Stimulated activated naive CD8-positive, alpha-beta T cell treated with anti-CD3 and anti-CD28 coated beads, Interleukin-15, Interleukin-2, amounts not matched to agents 100 ng/mL and 50 ng/mL, for 24 hours (primary cell): ENCODE measurements around the gene WRAP73.

Experiments used
- H3K27ac Mint-ChIP-seq: one replicate; pipeline ENCODE4 v1.8.0; 2021; ENCODE audit warnings: mild to moderate bottlenecking, mixed read lengths
- H3K27me3 Mint-ChIP-seq: one replicate; pipeline ENCODE4 v1.8.0; 2021; ENCODE audit warnings: mixed read lengths
- H3K36me3 Mint-ChIP-seq: one replicate; pipeline ENCODE4 v1.8.0; 2021; ENCODE audit warnings: low read depth, mixed read lengths
- H3K4me1 Mint-ChIP-seq: one replicate; pipeline ENCODE4 v1.8.0; 2021; ENCODE audit warnings: low read depth, mixed read lengths
- H3K4me3 Mint-ChIP-seq: one replicate; pipeline ENCODE4 v1.8.0; 2021; ENCODE audit warnings: mild to moderate bottlenecking, mixed read lengths
- H3K9me3 Mint-ChIP-seq: one replicate; pipeline ENCODE4 v1.8.0; 2021; ENCODE audit warnings: mixed read lengths

Gene WRAP73

DNA sequence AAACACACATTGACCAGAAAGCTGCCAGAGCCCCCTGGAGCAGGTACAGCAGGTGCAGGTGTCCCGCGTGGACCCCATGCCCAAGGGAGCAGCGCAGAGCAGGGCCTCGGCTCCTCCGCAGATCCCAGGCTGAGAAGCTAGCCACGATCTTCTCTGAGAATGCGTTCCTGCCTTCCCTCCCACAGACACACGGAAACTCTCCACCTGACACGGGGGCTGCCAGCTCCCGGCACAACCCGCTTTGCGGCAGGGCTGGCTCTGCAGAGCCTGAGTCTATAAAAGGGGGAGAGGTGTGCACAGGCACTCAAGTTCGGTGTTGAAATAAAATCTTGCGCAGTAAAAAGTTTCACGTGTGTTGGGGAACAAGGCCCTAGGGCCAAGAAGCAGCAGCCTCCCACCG is 48.2 kb downstream of the WRAP73 start:
- no peak overlapping the region for H3K4me3 Mint-ChIP-seq
- no peaks in the 10 kb centered on the region for H3K9me3 Mint-ChIP-seq
- H3K4me1 Mint-ChIP-seq, result peaks cover 15% of the 10 kb centered on the region
- H3K36me3 Mint-ChIP-seq, result no peaks in the 10 kb centered on the region
- H3K27ac Mint-ChIP-seq, result no peak overlapping the region
- no peaks in the 10 kb centered on the region for H3K27me3 Mint-ChIP-seq

DNA sequence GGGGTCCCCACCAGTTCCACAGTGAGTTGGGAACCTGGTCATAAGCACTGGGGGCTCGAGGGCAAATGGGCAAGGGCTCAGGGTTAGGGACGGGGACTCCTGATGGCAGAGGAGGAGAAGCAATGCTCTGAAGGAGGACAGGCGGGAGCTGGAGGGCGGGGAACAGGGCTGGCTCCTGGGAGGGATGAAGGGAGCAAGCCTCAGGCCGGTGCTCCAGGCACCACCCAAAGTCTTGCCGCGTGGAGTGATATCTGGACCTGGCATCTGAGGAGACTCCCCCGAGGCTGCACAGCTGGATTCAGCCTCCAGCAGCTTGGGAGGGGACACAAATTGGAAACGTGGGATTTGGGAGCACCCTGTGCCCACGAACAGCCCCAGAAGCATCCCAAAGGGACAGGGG is 49.5 kb downstream of the WRAP73 start:
- H3K36me3 Mint-ChIP-seq, result no peaks in the 10 kb centered on the region
- H3K27me3 Mint-ChIP-seq, result no peaks in the 10 kb centered on the region
- H3K4me1 Mint-ChIP-seq, result peaks cover 15% of the 10 kb centered on the region
- H3K9me3 Mint-ChIP-seq, result no peaks in the 10 kb centered on the region
- no peak overlapping the region for H3K4me3 Mint-ChIP-seq
- no peak overlapping the region for H3K27ac Mint-ChIP-seq

DNA sequence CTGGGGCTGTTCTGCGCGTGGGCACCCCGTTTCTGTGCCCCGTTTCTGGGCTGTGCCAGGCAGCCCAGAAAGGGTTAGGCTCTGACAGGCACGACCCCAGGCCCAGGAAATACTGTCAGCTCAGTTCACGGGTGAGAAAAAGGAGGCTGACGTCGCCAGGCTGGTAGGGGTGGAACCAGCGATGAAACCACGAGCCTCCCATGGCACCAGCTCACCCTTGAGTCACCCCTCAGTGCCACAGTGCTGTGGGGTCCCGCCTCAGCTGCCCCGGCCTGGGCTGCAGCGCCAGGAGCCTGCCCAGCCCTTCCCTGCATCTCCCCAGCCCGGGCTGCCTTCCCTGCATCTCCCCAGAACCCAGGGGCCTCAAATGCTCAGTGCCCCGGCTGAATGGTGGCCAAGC is 50.1 kb downstream of the WRAP73 start:
- Mint-ChIP-seq H3K36me3 (no peaks in the 10 kb centered on the region), H3K27ac (no peak overlapping the region), H3K4me3 (no peak overlapping the region), H3K9me3 (no peaks in the 10 kb centered on the region), H3K27me3 (no peaks in the 10 kb centered on the region), H3K4me1 (peaks cover 15% of the 10 kb centered on the region)

DNA sequence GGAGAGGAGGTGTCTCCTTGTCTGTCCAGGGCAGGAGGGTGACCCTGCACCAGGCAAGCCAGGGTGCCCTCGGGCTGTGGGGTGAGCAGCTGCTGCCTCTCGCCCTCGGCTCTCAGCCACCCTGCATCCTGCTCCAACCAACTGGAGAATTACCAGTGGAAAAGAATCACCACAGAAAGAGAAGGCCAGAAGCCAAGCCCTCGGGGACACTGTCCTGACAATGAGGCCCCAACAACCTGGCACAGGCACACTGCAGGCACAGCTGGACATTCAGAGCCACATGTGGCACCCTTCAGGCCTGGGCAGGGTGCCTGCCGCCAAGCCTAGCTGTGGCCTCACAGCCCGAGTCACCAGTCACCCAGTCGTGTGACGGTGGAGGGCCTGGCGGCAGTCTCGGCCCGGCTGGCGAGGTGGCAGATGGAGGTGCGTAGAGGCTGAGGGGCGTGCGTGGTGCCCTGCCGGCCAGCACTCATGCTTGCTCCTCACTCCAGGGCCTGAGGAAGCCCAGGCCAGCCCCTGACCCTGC is 50.6 kb downstream of the WRAP73 start:
- no peak overlapping the region for H3K27ac Mint-ChIP-seq
- H3K36me3 Mint-ChIP-seq, result no peaks in the 10 kb centered on the region
- no peaks in the 10 kb centered on the region for H3K27me3 Mint-ChIP-seq
- peaks cover 15% of the 10 kb centered on the region for H3K4me1 Mint-ChIP-seq
- no peak overlapping the region for H3K4me3 Mint-ChIP-seq
- no peaks in the 10 kb centered on the region for H3K9me3 Mint-ChIP-seq

DNA sequence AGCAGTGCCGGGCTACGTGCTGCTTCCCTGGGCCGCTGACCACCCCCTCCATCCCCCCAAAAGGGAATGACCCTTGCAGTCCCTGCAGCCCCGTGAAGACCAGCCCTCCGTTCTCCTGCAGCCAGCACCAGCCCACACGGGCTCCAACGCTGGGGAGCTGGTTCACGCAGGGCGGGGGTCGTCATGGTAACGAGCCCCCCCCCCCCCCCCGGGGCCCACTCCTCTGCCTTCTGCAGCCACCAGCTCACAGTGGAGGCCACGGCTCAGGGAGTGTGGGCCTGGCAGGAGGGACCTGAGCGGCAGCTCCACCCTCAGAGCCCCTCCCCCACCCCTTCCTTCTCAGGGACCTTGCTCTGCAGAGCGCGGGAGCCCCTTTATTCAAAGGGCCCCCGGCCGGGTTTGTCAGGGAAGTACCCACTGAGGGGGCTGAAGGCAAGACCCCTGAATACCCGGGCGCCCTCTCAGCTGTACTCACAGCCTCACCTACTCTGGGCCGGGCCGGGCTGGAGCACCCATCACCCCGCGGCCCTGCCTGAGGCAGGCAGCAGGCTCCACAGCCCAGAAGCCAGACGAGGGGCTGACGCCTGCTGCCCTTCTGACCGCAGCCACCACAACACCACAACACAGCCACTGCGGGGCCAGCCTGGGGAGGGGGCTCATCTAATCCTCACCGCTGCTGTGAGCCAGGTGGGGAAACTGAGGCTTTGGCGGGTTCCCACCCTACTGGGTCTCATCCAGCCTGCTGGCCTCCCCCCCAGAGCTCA is 51.2 kb downstream of the WRAP73 start:
- Mint-ChIP-seq H3K27ac (no peak overlapping the region), H3K27me3 (no peaks in the 10 kb centered on the region), H3K4me1 (peaks cover 15% of the 10 kb centered on the region), H3K9me3 (no peaks in the 10 kb centered on the region), H3K36me3 (no peaks in the 10 kb centered on the region), H3K4me3 (no peak overlapping the region)

DNA sequence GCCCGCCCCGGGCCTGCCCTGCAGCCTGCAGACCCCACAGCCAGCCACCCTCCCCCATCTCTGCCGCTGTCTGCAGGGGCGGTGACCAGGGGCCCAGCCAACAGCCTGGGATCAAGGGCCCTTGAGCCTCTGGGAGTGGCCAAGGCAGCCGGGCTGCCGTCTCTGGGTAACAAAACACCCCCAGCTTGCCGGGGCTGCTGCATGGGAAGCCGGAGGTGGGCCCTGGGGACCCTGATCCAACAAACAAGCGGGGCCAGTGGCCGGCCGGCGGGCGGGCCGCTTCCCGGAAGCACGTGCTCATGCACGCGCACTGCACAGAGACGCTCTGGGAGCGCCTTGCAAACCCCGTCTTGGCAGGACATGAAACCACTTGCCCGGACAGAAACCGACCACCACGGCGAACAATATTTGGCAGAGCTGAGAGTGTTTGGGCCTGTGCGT is 51.8 kb downstream of the WRAP73 start:
- no peaks in the 10 kb centered on the region for H3K27me3 Mint-ChIP-seq
- no peaks in the 10 kb centered on the region for H3K36me3 Mint-ChIP-seq
- peaks cover 15% of the 10 kb centered on the region for H3K4me1 Mint-ChIP-seq
- no peaks in the 10 kb centered on the region for H3K9me3 Mint-ChIP-seq
- no peak overlapping the region for H3K27ac Mint-ChIP-seq
- H3K4me3 Mint-ChIP-seq, result no peak overlapping the region

DNA sequence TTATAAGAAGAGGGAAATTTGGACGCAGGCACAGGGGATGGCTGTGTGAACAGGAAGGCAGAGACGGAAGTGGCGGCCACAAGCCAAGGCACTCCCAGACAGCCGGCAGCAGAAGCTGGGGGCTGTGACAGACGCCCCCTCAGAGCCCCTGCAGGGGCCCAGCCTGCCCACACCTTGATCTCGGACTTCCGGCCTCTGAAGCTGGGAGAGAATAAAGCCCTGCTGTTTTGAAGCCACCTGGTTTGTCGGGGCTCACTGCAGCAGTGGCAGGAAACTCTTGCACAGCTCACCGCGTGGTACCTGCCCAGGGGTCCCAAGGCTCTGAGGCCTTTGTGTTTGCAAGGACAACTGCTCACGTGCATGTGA is 52.3 kb downstream of the WRAP73 start:
- Mint-ChIP-seq H3K27me3 (no peaks in the 10 kb centered on the region), H3K4me3 (peak overlapping the region; percentile 23), H3K4me1 (peaks cover 15% of the 10 kb centered on the region), H3K9me3 (no peaks in the 10 kb centered on the region), H3K27ac (peak overlapping the region; percentile 70), H3K36me3 (no peaks in the 10 kb centered on the region)

DNA sequence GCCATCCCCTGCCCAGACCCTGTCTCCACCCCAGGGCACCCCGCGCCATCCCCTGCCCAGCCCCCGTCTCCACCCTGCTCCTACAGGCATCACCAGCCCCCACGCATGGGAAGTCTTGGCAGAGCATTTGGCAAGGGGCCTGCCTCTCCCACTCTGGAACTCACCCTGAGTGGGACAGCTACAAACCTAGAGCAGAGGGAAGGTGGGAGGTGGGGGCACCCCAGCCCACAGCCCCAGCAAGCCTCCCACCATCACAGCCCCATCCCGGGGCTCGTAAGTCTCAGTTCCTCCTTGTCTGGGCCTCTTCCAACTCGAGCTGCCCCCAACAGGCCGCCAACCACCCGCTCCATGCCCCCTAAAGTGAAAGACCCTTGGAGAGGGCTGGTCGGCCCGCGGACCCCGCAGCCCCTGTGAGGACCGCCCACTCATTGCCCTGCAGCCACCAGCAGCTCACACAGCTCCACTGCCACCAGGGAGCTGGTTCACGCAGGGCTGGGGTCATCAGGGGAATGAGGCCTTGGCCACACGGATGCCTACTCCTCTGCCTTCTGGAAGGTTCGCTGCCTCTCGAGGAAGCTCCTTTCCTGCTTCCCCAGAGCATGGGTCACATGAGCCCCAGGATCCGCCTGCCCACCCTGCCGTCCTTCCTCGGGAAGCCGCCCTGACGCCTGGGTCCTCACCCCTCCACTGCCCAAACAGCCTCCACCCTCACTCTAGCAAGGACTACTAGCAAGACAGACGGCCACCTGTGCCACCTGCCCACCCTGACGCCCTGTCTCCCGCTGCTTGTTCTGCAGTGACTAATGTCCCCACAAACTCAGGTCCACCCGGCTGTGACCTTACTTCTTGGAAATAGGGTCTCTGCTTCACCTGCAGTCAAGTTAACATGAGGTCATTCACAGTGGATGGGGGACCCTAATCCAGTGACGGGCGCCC is 53.0 kb downstream of the WRAP73 start:
- Mint-ChIP-seq H3K27me3 (no peaks in the 10 kb centered on the region), H3K9me3 (no peaks in the 10 kb centered on the region), H3K36me3 (no peaks in the 10 kb centered on the region), H3K4me1 (peaks cover 15% of the 10 kb centered on the region), H3K27ac (peak overlapping the region; percentile 12), H3K4me3 (no peak overlapping the region)

DNA sequence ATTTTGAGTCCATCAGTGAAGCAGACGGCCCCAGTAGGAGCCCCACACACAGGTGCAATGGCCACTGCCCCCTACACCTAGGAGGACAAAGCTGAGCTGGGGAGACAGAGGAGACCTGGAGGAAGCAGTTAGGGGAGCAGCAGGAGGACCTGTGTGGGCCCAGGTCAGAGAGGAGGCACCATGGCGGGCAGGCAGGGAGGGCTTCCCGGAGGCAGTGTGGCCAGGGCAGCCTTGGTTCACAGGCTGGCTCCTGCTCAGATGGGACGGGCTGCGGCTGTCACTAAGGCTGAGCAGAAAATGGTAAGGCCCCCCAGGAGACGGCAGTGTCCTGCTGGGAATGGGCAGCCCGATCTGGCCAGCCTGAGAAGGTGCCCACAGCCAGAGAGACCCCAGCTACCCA is 54.0 kb downstream of the WRAP73 start:
- Mint-ChIP-seq H3K4me3 (no peak overlapping the region), H3K27ac (no peak overlapping the region), H3K4me1 (peaks cover 15% of the 10 kb centered on the region), H3K9me3 (no peaks in the 10 kb centered on the region), H3K36me3 (no peaks in the 10 kb centered on the region), H3K27me3 (no peaks in the 10 kb centered on the region)

DNA sequence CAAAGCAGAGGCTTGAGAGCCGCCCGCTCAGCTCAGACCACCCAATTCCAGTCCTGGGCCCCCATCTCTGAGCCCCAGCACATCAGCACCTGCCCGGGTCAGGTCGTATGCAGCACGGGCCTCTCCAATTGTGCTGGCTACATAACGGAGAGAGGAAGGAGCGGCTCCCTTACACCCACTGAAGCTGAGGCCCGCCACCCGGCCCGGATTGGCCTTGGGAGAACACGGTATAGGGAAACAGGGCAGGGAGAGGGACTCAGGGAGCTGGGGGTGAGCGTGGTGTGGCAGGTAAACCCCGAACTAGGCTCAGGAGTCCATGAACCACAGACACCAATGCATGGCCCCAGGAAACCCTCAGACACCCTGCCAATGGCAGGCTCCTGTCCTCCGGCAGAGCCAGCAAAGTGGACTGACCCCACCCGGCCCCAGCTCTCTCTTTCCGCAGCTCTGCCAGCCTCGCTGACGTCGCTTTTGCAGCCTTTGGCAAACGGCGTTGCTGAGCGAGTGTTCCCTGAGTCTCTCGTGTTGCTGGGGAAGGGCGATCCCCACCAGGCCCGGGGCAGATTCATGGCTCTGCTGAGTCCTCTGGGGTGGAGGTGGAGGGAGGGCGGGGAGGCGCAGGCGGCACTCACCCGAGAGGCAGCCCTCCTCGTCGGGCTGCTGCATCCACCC is 55.1 kb downstream of the WRAP73 start:
- peaks cover 15% of the 10 kb centered on the region for H3K4me1 Mint-ChIP-seq
- H3K36me3 Mint-ChIP-seq, result no peaks in the 10 kb centered on the region
- no peak overlapping the region for H3K4me3 Mint-ChIP-seq
- no peaks in the 10 kb centered on the region for H3K27me3 Mint-ChIP-seq
- H3K9me3 Mint-ChIP-seq, result no peaks in the 10 kb centered on the region
- H3K27ac Mint-ChIP-seq, result no peak overlapping the region

DNA sequence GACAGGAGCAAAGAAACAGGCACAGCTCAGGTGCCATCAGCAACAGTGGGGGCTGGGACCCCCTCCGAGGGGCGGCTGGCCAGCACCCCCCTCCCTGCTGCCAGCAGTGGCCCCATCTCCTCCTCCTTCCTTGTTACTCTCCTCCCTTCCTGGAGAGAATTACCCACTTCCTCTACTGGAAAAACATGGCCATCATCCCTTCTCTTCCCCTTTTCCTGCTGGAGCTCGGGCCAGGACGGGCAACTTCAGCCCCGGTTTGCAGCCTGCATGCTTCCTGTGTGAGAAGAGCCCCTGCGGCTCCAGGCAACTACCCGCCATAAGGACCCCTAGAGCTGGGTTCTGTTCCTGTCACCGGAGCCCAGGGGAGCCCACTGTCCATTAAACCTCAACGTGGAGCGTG is 56.2 kb downstream of the WRAP73 start:
- H3K27ac Mint-ChIP-seq, result no peak overlapping the region
- H3K9me3 Mint-ChIP-seq, result no peaks in the 10 kb centered on the region
- H3K27me3 Mint-ChIP-seq, result no peaks in the 10 kb centered on the region
- no peak overlapping the region for H3K4me3 Mint-ChIP-seq
- H3K4me1 Mint-ChIP-seq, result peaks cover 15% of the 10 kb centered on the region
- no peaks in the 10 kb centered on the region for H3K36me3 Mint-ChIP-seq

DNA sequence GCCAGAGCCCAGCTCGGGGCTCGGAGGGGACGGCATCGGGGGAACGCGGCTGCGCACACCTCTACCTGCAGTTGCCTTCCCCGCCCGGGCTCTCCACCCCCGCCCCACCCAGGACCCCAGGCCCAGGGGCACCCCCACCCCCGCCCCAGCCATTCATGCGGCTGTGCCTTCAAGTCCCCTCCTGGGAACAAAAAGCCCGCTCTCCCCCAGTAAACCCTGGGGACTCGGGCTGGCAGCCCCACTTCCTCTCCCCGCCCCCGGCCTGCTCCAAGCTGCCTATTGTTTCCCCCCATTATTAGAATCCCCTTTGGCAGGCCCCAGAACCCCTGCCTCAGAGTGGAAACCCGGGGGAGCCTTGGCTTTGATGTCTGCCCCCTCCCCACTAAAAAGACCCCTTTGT is 56.6 kb downstream of the WRAP73 start:
- H3K27ac Mint-ChIP-seq, result no peak overlapping the region

DNA sequence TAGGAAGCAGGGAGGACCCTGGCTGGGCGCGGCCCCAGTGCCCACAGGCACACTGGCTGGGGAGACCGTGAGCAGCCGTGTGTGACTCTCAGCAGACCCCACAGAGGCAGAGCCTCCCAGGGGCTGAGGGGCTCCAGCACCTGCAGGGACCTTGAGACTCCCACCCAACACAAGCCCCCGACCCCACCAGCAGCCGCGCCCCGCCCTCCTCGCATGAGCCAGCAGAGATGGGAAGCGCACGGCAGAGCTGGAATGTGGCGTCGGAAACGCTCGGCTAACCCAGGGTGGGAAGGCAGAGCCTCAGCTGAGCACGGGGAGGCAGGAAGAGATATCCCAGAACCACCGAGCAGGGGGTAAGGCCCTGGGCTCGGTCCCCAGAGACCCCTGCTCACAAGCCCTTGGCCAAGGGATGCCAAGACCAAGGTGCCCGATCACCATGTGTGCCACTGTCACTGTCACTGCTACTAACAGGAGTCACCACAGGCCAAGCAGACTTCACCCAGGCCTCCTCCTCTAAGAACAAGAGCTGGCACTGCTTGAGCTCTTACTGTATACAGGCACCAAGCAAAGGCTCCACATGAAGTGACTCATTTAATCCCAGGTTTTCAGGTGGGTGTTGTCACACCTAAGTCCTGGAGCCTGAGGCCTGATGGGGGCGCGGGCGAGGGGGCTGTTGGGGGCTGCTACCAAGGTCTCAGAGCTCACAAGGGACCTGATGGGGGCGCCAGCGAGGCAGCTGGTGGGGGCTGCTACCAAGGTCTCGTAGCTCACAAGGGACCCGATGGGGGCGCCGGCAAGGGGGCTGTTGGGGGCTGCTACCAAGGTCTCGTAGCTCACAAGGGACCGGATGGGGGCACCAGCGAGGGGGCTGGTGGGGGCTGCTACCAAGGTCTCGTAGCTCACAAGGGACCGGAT is 58.7 kb downstream of the WRAP73 start:
- Mint-ChIP-seq H3K4me1 (no peaks in the 10 kb centered on the region), H3K27ac (no peak overlapping the region), H3K9me3 (no peaks in the 10 kb centered on the region), H3K36me3 (no peaks in the 10 kb centered on the region), H3K4me3 (no peak overlapping the region), H3K27me3 (no peaks in the 10 kb centered on the region)

More for the DNA sequence above, 56.6 kb downstream of the WRAP73 start:
- no peaks in the 10 kb centered on the region for H3K27me3 Mint-ChIP-seq
- peaks cover 13% of the 10 kb centered on the region for H3K4me1 Mint-ChIP-seq
- no peaks in the 10 kb centered on the region for H3K36me3 Mint-ChIP-seq
- H3K9me3 Mint-ChIP-seq, result no peaks in the 10 kb centered on the region
- H3K4me3 Mint-ChIP-seq, result no peak overlapping the region

DNA sequence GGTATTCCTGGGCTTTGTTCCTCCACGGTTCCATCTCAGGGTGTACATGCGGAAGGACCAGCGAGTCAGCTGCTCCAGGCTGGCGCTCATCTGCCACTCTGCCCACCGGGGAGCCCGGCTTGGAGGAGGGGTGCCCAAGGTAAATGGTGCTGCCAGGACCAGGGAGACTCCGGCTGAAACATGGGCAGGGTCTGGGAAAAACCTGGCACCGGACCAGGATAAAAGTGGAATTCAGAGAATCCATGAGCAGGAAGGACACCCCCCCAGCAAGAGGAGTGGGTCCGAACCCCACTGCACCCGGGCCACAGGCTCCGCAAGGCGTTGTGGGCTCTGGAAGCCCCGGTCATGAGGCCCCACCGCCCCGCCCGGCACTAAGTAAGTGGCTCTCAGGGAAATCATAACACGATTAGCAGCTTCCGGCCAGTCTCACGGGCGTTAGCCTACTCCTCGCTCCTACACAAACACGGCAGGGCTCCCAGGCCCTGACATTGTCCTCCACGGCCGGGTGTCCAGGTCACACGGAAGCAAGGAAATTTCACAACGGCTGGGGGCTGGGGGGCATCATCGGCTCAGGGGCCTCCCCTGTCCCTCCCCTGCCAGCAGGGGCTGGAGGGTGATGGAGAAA is 59.7 kb downstream of the WRAP73 start:
- no peak overlapping the region for H3K27ac Mint-ChIP-seq
- H3K4me1 Mint-ChIP-seq, result no peaks in the 10 kb centered on the region
- no peaks in the 10 kb centered on the region for H3K27me3 Mint-ChIP-seq
- H3K36me3 Mint-ChIP-seq, result no peaks in the 10 kb centered on the region
- H3K4me3 Mint-ChIP-seq, result no peak overlapping the region
- no peaks in the 10 kb centered on the region for H3K9me3 Mint-ChIP-seq
